HepG2 (cell line): Measurements from ENCODE around the gene NCOA1. TPM values are rescaled to one million over a fixed set of nuclear protein-coding genes. Genes with fewer than 3 reads are reported as not detected.

ENCODE experiments used
- ATAC-seq: fragments of 200-7000 bp; cut with Tn5 transposase; 3 replicates; pipeline ENCODE4 v1.9.1; 2020; ENCODE audit warnings: mild to moderate bottlenecking, moderate library complexity
- BruUV-seq: library from RNA; stranded (reverse); fragments of 400-500 nt; replicated peaks from 2 replicates; lab custom pipeline; 2021; lab: Mats Ljungman, UMichigan
- CTCF ChIA-PET: fragments of 300-600 bp; formaldehyde crosslinking; extraction: SDS; loops from one replicate; lab custom pipeline; 2021; ENCODE audit warnings: low total read pairs, inconsistent platforms, low intra/inter-chr PET ratio; lab: Yijun Ruan, JAX
- POLR2A ChIA-PET: fragments of 350-600 bp; sonication (Branson Sonifier 250); formaldehyde crosslinking; loops from one replicate; lab custom pipeline; 2020; ENCODE audit warnings: antibody characterized with exemption, inconsistent platforms; lab: Yijun Ruan, JAX
- DNase-seq: peaks from one replicate; pipeline ENCODE4 v3.0.0-alpha.2; 2015; ENCODE audit warnings: low spot score
- FAIRE-seq: peaks from 3 replicates; lab custom pipeline; 2011; peaks lifted over from hg19 to GRCh38; lab: Jason Lieb, UNC
- H2AFZ ChIP-seq: one replicate; pipeline ENCODE4 v1.6.1; 2011; ENCODE audit warnings: low read length, inconsistent platforms
- H3K27ac ChIP-seq: fragments of 300-600 bp; 3 replicates; pipeline ENCODE4 v1.8.0; 2011; ENCODE audit warnings: mixed run types, mild to moderate bottlenecking, mixed read lengths, low read length, inconsistent platforms; ENCODE audit not compliant: insufficient read depth; ENCODE audit errors: extremely low read length
- H3K27me3 ChIP-seq, 2 experiments: fragments of 200-600 bp in 1 of 2; 2 replicates in 1 of 2; 3 replicates in 1 of 2; pipeline versions ENCODE4 v1.6.0 to v1.8.0; 2011; ENCODE audit warnings: low read length in 2 of 2, mild to moderate bottlenecking in 2 of 2, moderate library complexity in 2 of 2, inconsistent platforms in 1 of 2; ENCODE audit not compliant: insufficient read depth in 2 of 2, control insufficient read depth in 1 of 2
- H3K36me3 ChIP-seq, 2 experiments: fragments of 200-600 bp in 1 of 2; replicated peaks in 1 of 2; 2 replicates in 1 of 2; 3 replicates in 1 of 2; pipeline versions ENCODE4 v1.5.1 to v1.8.0; 2011; ENCODE audit warnings: low read length in 2 of 2, inconsistent platforms in 1 of 2; ENCODE audit not compliant: insufficient read depth in 2 of 2, control insufficient read depth in 1 of 2
- H3K4me1 ChIP-seq: 2 replicates; pipeline ENCODE4 v1.5.1; 2012; ENCODE audit warnings: low read length, inconsistent platforms; ENCODE audit not compliant: insufficient read depth
- H3K4me2 ChIP-seq: 2 replicates; pipeline ENCODE4 v1.6.0; 2011; ENCODE audit warnings: low read depth, low read length, inconsistent platforms
- H3K4me3 ChIP-seq, 3 experiments: fragments of 200-600 bp in 1 of 3; sonication (generic), shearing (Covaris generic) in 1 of 3; replicated peaks in 1 of 3; 2 replicates each; pipeline ENCODE4 v1.5.1; 2011 to 2016; ENCODE audit warnings: low read length in 3 of 3, inconsistent platforms in 2 of 3, low read depth in 2 of 3, mild to moderate bottlenecking in 2 of 3, control low read depth in 1 of 3, mixed read lengths in 1 of 3; ENCODE audit not compliant: insufficient read depth in 1 of 3
- H3K79me2 ChIP-seq: one replicate; pipeline ENCODE4 v1.6.1; 2011; ENCODE audit warnings: low read length, inconsistent platforms; ENCODE audit not compliant: insufficient read depth
- H3K9ac ChIP-seq: 2 replicates; pipeline ENCODE4 v1.6.0; 2011; ENCODE audit warnings: mild to moderate bottlenecking, low read depth, low read length, inconsistent platforms; ENCODE audit not compliant: insufficient read depth
- H3K9me3 ChIP-seq: 2 replicates; pipeline ENCODE4 v1.5.1; 2012; ENCODE audit warnings: mild to moderate bottlenecking, low read length
- H4K20me1 ChIP-seq: 2 replicates; pipeline ENCODE4 v1.6.0; 2011; ENCODE audit warnings: inconsistent platforms, mild to moderate bottlenecking, low read length, moderate library complexity; ENCODE audit not compliant: insufficient read depth
- CEBPB ChIP-seq: IDR thresholded peaks from 2 replicates; pipeline ENCODE4 v1.6.1; 2011; ENCODE audit warnings: low read depth, low read length, improper control_type of control experiment, borderline replicate concordance
- CEBPG ChIP-seq: IDR thresholded peaks from 2 replicates; pipeline ENCODE4 v1.6.1; 2016
- ETV5 ChIP-seq: IDR thresholded peaks from 2 replicates; pipeline ENCODE4 v1.6.1; 2018; ENCODE audit warnings: missing biosample characterization, missing genetic modification reagents, inconsistent platforms, borderline replicate concordance
- FOXA1 ChIP-seq, 2 experiments: fragments of 450-650 bp in 1 of 2; sonication (generic) in 1 of 2; formaldehyde crosslinking in 1 of 2; IDR thresholded peaks; 2 replicates each; pipeline versions ENCODE4 v1.4.0 to v1.6.1; 2016 to 2020; ENCODE audit warnings: missing genetic modification reagents in 1 of 2
- FOXA3 ChIP-seq: IDR thresholded peaks from 2 replicates; pipeline ENCODE4 v1.6.1; 2016; ENCODE audit warnings: missing genetic modification reagents, missing compliant biosample characterization
- HNF4A ChIP-seq: sonication (generic); formaldehyde crosslinking; IDR thresholded peaks from 2 replicates; pipeline ENCODE4 v1.4.0; 2020; ENCODE audit warnings: missing genetic modification reagents
- SRF ChIP-seq: IDR thresholded peaks from 2 replicates; pipeline ENCODE4 v1.6.1; 2011; ENCODE audit warnings: mild to moderate bottlenecking, low read depth, low read length, moderate library complexity
- ZBTB3 ChIP-seq: sonication (generic); formaldehyde crosslinking; IDR thresholded peaks from 2 replicates; pipeline ENCODE4 v1.4.0; 2020; ENCODE audit warnings: low read depth, mild to moderate bottlenecking, moderate library complexity, missing genetic modification reagents, borderline replicate concordance
- ZFP1 ChIP-seq: IDR thresholded peaks from 2 replicates; pipeline ENCODE4 v1.6.1; 2016
- ZNF205 ChIP-seq: IDR thresholded peaks from 2 replicates; pipeline ENCODE4 v1.6.1; 2018; ENCODE audit warnings: missing biosample characterization, missing genetic modification reagents
- ZNF552 ChIP-seq: sonication (generic); formaldehyde crosslinking; IDR thresholded peaks from 2 replicates; pipeline ENCODE4 v1.9.0; 2022; ENCODE audit warnings: missing genetic modification reagents, mild to moderate bottlenecking, borderline replicate concordance
- WGBS: methylation state at CpG from one replicate; pipeline ENCODE4 v1.1.6; 2017; ENCODE audit warnings: low lambda C conversion rate; 5-methylcytosine and 5-hydroxymethylcytosine counted together
- in situ Hi-C: cut with HindIII; loops from 2 replicates; pipeline ENCODE4 v1.10.0; 2017; ENCODE audit warnings: low pct_unique_long_range_greater_than_20kb; ENCODE audit not compliant: extremely low pct_ligation_motif_present
- intact Hi-C: fragments of 100-400 bp; cut with micrococcal nuclease; formaldehyde crosslinking; loops from one replicate; pipeline ENCODE4 v1.10.0; 2022; ENCODE audit not compliant: unreplicated experiment
- polyA plus RNA-seq, 8 experiments: library from polyadenylated mRNA; depleted of rRNA in 3 of 8; stranded (reverse) in 7 of 8; unstranded in 1 of 8; fragments of >200 nt; fragmentation: Illumina TruSeq in 4 of 8; extraction: Trizol in 4 of 8; gene quantifications; 2 replicates each; pipeline versions ENCODE4 v1.2.1 to v1.2.3, GENCODE V29; 2011 to 2016; ENCODE audit warnings: low read depth in 4 of 8, missing spikeins in 1 of 8, mixed read lengths in 1 of 8; ENCODE audit not compliant: insufficient read depth in 1 of 8
- total RNA-seq, 5 experiments: library from RNA; depleted of rRNA; stranded (reverse); fragments of >200 nt; fragmentation: Illumina TruSeq; extraction: Trizol; gene quantifications; 2 replicates each; pipeline ENCODE4 v1.2.3, GENCODE V29; 2016; ENCODE audit warnings: low read depth in 1 of 5

The NCOA1 gene
- total and polyA plus RNA-seq, 2 of the 13 experiments (the other 11 are each of a cell fraction or from before 2014, with no cell fraction given), result 10.0 to 10.4 TPM

DNA sequence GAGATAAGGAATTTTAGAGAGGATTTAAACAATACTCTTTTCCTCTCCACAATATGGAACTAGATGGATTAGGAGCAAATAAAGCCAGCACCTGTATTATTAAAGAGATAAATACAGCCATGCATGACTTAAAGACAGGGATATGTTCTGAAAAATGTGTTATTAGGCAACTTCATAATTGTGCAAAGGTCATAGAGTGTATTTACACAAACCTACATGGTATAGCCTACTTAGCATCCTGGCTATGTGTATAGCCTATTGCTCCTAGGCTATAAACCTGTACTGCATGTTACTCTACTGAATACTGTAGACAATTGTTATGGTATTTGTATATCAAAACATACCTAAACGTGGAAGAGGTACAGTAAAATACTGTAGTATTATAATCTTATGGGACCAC is 249.1 kb downstream of the NCOA1 start:
- FAIRE-seq (no peak), ATAC-seq (peak; percentile 69), DNase-seq (no peak)
- Histone ChIP-seq H3K27me3 (no peaks in the 10 kb centered on the region), H4K20me1 (no peaks in the 10 kb centered on the region), H3K4me2 (no peak overlapping the region), H3K27ac (no peak overlapping the region), H3K9me3 (no peaks in the 10 kb centered on the region), H3K9ac (no peak overlapping the region), H3K36me3 (peaks cover 1 to 13% of the 10 kb centered on the region in 2 experiments; a peak in 2 of 5 replicates), H2AFZ (no peak overlapping the region), H3K79me2 (no peaks in the 10 kb centered on the region), H3K4me3 (no peak overlapping the region), H3K4me1 (no peaks in the 10 kb centered on the region)
- 38% methylated on average over 1 of the region's 1 CpG for WGBS
- peak; percentile 53 for TF ChIP-seq HNF4A (CRISPR knock-in tag)
- 0 out of 2 replicates have a peak, but pooled peaks have one; percentile 29 for TF ChIP-seq FOXA3 (CRISPR knock-in tag)
- TF ChIP-seq FOXA1 (IDR thresholded peaks at IDR 0.05), result no peak
- TF ChIP-seq FOXA1 (CRISPR knock-in tag; IDR thresholded peaks at IDR 0.05), result 0 out of 2 replicates have a peak, but pooled peaks have one; percentile 16
- no peak for TF ChIP-seq ETV5 (CRISPR knock-in tag)
- no peak for TF ChIP-seq ZBTB3 (CRISPR knock-in tag)
- no peak for TF ChIP-seq ZNF205 (CRISPR knock-in tag)
- TF ChIP-seq ZNF552 (CRISPR knock-in tag), result no peak
- TF ChIP-seq SRF, result no peak
- TF ChIP-seq CEBPG (CRISPR knock-in tag), result peak; percentile 40; the same call in 1 of the 2 replicates
- no peak for TF ChIP-seq ZFP1 (CRISPR knock-in tag)
- TF ChIP-seq CEBPB, result peak; percentile 71; the same call in 1 of the 2 replicates
- POLR2A ChIA-PET, result no interaction called here
- no TSS peak for BruUV-seq
- intact Hi-C loops, result no loop called here
- CTCF ChIA-PET, result no interaction called here
- in situ Hi-C loops, result no loop called here
